Measurements from ENCODE around the gene GRK2.

GRK2 gene

GRCh38 chr11:67283481-67283963, 17.2 kb downstream of the GRK2 start:
- DNase-seq: no peak

DNA sequence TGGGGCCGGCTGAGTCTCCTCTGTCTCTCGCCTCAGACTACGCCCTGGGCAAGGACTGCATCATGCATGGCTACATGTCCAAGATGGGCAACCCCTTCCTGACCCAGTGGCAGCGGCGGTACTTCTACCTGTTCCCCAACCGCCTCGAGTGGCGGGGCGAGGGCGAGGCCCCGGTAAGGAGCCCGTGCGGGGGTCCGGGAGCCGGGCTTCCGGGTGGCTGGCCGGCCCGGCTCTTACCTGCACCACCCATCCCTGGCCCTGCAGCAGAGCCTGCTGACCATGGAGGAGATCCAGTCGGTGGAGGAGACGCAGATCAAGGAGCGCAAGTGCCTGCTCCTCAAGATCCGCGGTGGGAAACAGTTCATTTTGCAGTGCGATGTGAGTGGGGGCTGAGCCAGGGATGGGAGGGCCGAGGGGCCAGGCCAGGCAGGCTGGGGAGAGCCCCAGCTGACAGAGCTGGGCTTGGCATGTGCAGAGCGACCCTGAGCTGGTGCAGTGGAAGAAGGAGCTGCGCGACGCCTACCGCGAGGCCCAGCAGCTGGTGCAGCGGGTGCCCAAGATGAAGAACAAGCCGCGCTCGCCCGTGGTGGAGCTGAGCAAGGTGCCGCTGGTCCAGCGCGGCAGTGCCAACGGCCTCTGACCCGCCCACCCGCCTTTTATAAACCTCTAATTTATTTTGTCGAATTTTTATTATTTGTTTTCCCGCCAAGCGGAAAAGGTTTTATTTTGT, 18.7 kb downstream of the GRK2 start:
- no peak for DNase-seq

GRCh38 chr11:67285541-67286498, 19.5 kb downstream of the GRK2 start:
- peak; percentile 76 for DNase-seq

- DNase-seq: no peak
These were observed 20.5 kb downstream of the GRK2 start for GRCh38 chr11:67286621-67287333.

GRCh38 chr11:67287355-67288197, 21.3 kb downstream of the GRK2 start:
- no peak for DNase-seq

DNA sequence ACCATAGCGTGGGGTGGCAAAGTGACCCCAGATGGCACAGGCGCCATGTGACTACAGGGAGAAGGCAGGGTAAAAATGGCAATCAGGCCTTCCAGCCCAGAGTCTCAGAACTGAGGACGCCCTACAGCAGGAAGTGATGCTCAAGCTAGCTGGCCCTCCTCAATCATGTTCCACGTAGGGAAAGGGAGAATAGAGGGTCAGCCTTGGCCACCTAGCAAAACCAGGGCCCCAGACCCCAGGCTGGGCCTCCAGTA, 21.9 kb downstream of the GRK2 start:
- DNase-seq: no peak

- peak; percentile 87 for DNase-seq
These were observed 22.4 kb downstream of the GRK2 start for GRCh38 chr11:67288452-67289225.

GRCh38 chr11:67289226-67289650, 23.0 kb downstream of the GRK2 start, which contains the start of gene ANKRD13D:
Gene ANKRD13D, plus strand, starts transcription at chr11:67289303. Its CDS starts 158 bp downstream, at chr11:67289461.
- no peak for DNase-seq

DNA sequence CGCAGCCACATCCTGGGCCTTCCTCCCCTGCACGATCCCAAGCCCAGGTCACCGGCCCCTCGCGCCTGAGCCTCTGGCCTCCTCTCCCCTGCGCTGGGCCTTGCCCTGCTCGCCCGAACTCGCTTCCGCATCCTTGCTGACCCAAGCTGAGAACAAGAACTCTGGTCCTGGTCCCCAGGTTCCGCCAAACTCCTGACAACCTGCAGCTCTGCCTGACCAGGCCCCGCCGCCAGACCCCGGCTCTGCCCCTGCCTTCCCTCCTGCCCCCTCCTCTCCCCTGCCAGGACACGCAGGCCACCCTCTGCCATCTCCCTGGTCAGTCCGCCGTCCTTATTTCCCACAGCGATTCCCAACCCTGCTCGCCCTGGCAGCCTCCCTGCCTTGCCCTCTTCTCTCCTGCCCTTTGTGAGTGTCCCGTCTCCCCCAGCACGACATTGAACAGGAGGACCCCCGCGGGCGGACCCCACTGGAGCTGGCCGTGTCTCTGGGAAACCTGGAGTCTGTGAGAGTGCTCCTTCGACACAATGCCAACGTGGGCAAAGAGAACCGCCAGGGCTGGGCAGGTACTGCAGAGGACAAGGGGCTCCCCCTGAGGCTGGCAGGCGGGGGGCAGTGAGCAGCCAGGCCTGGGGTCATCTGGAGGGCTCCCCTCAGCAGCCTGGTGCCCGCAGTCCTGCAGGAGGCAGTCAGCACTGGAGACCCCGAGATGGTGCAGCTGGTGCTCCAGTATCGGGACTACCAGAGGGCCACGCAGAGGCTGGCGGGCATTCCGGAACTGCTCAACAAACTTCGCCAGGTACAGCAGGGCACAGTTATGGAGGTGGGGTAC, 23.6 kb downstream of the GRK2 start:
- no peak for DNase-seq

GRCh38 chr11:67290801-67291200, 24.5 kb downstream of the GRK2 start:
- no peak for DNase-seq

GRCh38 chr11:67291481-67292381, 25.5 kb downstream of the GRK2 start:
- no peak for DNase-seq

DNA sequence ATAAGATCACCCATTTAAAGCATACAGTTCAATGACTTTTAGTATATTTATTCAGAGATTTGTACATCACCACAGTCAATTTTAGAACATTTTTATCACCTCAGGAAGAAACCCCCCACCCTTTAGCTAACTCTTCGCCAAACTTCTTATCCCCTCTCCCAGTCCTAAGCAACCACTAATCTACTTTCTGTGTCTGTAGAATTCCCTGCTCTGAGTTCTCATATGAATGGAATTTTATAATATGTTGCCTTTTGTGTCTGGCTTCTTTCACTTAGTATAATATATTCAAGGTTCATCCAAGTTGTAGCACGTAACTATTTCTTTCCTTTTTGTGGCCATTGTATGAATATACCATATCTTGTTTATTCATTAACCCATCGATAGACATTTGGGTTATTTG, 26.4 kb downstream of the GRK2 start:
- no peak for DNase-seq

DNA sequence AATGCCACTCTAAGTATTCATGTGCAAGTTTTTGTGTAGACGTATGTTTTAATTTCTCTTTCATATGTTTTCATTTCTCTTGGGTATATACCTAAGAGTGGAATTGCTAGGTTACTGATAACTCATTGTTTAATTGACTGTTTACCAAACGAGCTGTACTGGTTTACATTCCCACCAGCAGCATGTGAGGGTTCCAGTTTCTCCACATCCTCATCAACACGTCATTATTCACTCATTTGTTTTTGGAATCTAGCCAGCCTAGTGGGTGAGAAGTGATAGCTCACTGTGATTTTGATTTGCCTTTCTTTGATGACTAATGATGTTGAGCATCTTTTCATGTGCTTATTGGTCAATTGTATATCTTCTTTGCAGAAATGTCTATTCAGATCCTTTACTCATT, 26.8 kb downstream of the GRK2 start:
- DNase-seq: no peak

DNA sequence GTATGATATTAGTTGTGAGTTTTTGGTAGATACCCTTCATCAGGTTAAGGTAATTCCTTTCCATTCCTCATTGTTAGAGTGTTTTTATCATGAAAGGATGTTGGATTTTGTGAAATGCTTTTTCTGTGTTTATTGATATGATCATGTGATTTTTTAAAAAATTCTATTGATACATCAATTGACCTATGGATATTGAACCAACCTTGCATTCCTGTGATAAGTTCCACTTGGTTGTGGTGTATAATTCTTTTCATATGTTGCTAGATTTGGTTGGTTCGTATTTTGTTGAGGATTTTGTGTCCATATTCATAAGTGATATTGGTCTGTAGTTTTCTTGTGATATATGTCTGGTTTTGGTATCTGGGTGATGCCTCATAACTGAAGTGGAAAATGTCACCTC, 29.6 kb downstream of the GRK2 start:
- DNase-seq: no peak

GRCh38 chr11:67298786-67299185, 32.5 kb downstream of the GRK2 start:
- DNase-seq: no peak

GRCh38 chr11:67299471-67300191, 33.4 kb downstream of the GRK2 start:
- DNase-seq: no peak

GRCh38 chr11:67300256-67300755, 34.0 kb downstream of the GRK2 start:
- no peak for DNase-seq

DNA sequence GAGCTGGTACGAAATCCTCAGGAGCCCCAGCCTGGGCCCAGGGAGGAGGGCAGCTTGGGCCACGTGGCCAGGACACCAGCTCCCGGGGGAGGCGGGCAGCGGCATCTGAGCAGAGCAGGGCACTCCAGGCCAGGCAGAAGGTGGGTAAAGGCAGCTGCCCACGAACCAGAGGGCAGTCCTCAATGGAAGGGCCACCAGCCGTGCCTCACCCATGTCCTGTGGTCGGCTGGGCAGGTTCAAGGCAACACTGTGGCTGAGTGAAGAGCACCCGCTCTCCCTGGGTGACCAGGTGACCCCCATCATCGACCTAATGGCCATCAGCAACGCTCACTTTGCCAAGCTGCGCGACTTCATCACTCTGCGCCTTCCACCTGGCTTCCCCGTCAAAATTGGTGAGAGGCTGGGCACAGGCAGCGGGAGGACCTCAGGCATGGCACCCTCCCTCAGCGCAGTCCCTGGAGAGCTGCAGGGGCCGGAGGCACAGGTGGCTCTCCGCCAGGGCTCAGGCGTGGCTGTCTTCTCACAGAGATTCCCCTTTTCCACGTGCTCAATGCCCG, 34.6 kb downstream of the GRK2 start:
- no peak for DNase-seq

Data from activated gamma-delta T cell (primary cell).